HepG2 (cell line): ENCODE data around the gene NLRC5. TPM values are rescaled to one million over a fixed set of nuclear protein-coding genes. Genes with fewer than 3 reads are reported as not detected.

Source experiments
- ASH2L ChIP-seq: fragments of 300-600, 200-600 bp; sonication (generic); IDR thresholded peaks from 2 replicates; pipeline ENCODE4 v1.7.0; 2017; ENCODE audit warnings: low read depth, mild to moderate bottlenecking, moderate library complexity, mixed read lengths, low read length; ENCODE audit not compliant: insufficient read length
- MEF2D ChIP-seq: sonication (generic); formaldehyde crosslinking; IDR thresholded peaks from 2 replicates; pipeline ENCODE4 v1.5.1; 2020; ENCODE audit warnings: mild to moderate bottlenecking, missing genetic modification reagents
- PCBP2 ChIP-seq: fragments of 200-400 bp; formaldehyde crosslinking; optimal IDR thresholded peaks from 2 replicates; pipeline ENCODE3; 2018; ENCODE audit warnings: low read length, low read depth; ENCODE audit not compliant: poor library complexity, severe bottlenecking
- PHF5A ChIP-seq: IDR thresholded peaks from one replicate; pipeline ENCODE4 v1.6.1; 2018; ENCODE audit warnings: low read depth, missing genetic modification reagents; ENCODE audit not compliant: unreplicated experiment
- POLR2A ChIP-seq, 2 experiments: IDR thresholded peaks; 2 replicates each; pipeline ENCODE4 v1.6.1; 2011; ENCODE audit warnings: low read depth in 2 of 2, low read length in 2 of 2, mild to moderate bottlenecking in 1 of 2, moderate library complexity in 1 of 2; ENCODE audit not compliant: insufficient read depth in 1 of 2
- RAD21 ChIP-seq: fragments of 450-650 bp; formaldehyde crosslinking; IDR thresholded peaks from 2 replicates; pipeline ENCODE4 v1.5.0; 2020; ENCODE audit warnings: mild to moderate bottlenecking
- ZNF331 ChIP-seq: sonication (generic); formaldehyde crosslinking; IDR thresholded peaks from 2 replicates; pipeline ENCODE4 v1.4.0; 2020; ENCODE audit warnings: missing genetic modification reagents
- ZNF563 ChIP-seq: sonication (generic); formaldehyde crosslinking; IDR thresholded peaks from 2 replicates; pipeline ENCODE4 v1.8.0; 2022; ENCODE audit warnings: mild to moderate bottlenecking, moderate library complexity, missing genetic modification reagents
- ZNF577 ChIP-seq: sonication (generic); formaldehyde crosslinking; IDR thresholded peaks from 2 replicates; pipeline ENCODE4 v1.4.0; 2020; ENCODE audit warnings: mild to moderate bottlenecking, low read depth, missing genetic modification reagents, borderline replicate concordance
- ZNF724P ChIP-seq: sonication (generic); formaldehyde crosslinking; IDR thresholded peaks from 2 replicates; pipeline ENCODE4 v1.8.0; 2022; ENCODE audit warnings: missing genetic modification reagents, borderline replicate concordance
- ZNF891 ChIP-seq: sonication (generic); formaldehyde crosslinking; IDR thresholded peaks from 2 replicates; pipeline ENCODE4 v1.5.0; 2020; ENCODE audit warnings: mild to moderate bottlenecking, missing genetic modification reagents
- polyA plus RNA-seq, 8 experiments: library from polyadenylated mRNA; depleted of rRNA in 3 of 8; stranded (reverse) in 7 of 8; unstranded in 1 of 8; fragments of >200 nt; fragmentation: Illumina TruSeq in 4 of 8; extraction: Trizol in 4 of 8; gene quantifications; 2 replicates each; pipeline versions ENCODE4 v1.2.1 to v1.2.3, GENCODE V29; 2011 to 2016; ENCODE audit warnings: low read depth in 4 of 8, missing spikeins in 1 of 8, mixed read lengths in 1 of 8; ENCODE audit not compliant: insufficient read depth in 1 of 8
- total RNA-seq, 5 experiments: library from RNA; depleted of rRNA; stranded (reverse); fragments of >200 nt; fragmentation: Illumina TruSeq; extraction: Trizol; gene quantifications; 2 replicates each; pipeline ENCODE4 v1.2.3, GENCODE V29; 2016; ENCODE audit warnings: low read depth in 1 of 5
- TF ChIP-seq, protein P1 (sequence below): sonication (generic); formaldehyde crosslinking; conservative IDR thresholded peaks from 2 replicates; pipeline ENCODE4 v1.4.0; 2020; ENCODE audit warnings: missing genetic modification reagents
- TF ChIP-seq, protein P2 (sequence below): IDR thresholded peaks from 2 replicates; pipeline ENCODE4 v1.6.1; 2016; ENCODE audit warnings: missing genetic modification reagents, missing compliant biosample characterization
- TF ChIP-seq, protein P3 (sequence below): sonication (generic); formaldehyde crosslinking; IDR thresholded peaks from 2 replicates; pipeline ENCODE4 v1.4.0; 2020; ENCODE audit warnings: missing genetic modification reagents, mild to moderate bottlenecking, borderline replicate concordance
- TF ChIP-seq, protein P4 (sequence below): sonication (generic); formaldehyde crosslinking; IDR thresholded peaks from 2 replicates; pipeline ENCODE4 v1.4.0; 2020; ENCODE audit warnings: low read depth, mild to moderate bottlenecking, missing genetic modification reagents
- TF ChIP-seq, protein P5 (sequence below), 2 experiments: sonication (generic) in 1 of 2; formaldehyde crosslinking in 1 of 2; IDR thresholded peaks; 2 replicates each; pipeline versions ENCODE4 v1.4.0 to v1.6.1; 2018 to 2020; ENCODE audit warnings: missing genetic modification reagents in 2 of 2, borderline replicate concordance in 1 of 2, low read depth in 1 of 2, mild to moderate bottlenecking in 1 of 2, missing biosample characterization in 1 of 2

NLRC5 gene
- total and polyA plus RNA-seq, 2 of the 13 experiments (the other 11 are each of a cell fraction or from before 2014, with no cell fraction given) = 6.3 to 12.7 TPM

DNA sequence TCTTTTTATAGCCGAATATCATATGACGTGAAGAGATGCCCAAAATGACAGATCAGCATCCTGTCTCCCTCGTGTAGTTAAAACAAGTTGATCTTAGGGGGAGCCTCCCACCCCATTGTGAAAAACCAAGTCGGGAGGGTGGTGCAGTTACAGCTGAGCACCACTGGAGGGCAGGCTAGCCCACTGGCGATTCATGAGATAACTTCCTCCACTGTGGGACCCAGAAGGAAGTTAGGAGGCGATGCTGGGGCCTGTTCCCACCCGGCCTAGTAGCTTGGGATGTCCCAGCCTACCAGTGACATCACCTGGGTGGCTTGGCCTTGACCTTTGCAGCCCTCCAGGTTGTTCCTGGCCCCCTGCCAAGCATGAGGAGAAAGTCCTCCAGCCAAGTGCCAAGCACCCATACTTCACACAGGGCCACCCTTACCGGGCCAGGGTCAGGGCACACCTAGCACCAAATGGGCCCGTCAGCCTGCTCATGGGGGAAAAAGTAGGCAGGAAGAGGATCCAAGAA lies 95.0 kb downstream of the NLRC5 start (continued):
- TF ChIP-seq MEF2D (CRISPR knock-in tag) (0 out of 2 replicates have a peak, but pooled peaks have one; percentile 31), ZNF563 (CRISPR knock-in tag) (no peak), ZNF724P (peak; percentile 60; the same call in 1 of the 2 replicates), PCBP2 (no peak), RAD21 (CRISPR knock-in tag) (peak; percentile 88), POLR2A (IDR thresholded peaks at IDR 0.05; ENCODE audit: insufficient read depth in 1 of 2, low read depth in 2 of 2, low read length in 2 of 2) (no peak), ZNF891 (CRISPR knock-in tag) (0 out of 2 replicates have a peak, but pooled peaks have one; percentile 54), ZNF331 (CRISPR knock-in tag) (peak; percentile 52; the same call in 1 of the 2 replicates), ZNF577 (CRISPR knock-in tag) (no peak), ASH2L (peak; percentile 28), PHF5A (CRISPR knock-in tag) (no peak)
- TF ChIP-seq, protein P1, sequence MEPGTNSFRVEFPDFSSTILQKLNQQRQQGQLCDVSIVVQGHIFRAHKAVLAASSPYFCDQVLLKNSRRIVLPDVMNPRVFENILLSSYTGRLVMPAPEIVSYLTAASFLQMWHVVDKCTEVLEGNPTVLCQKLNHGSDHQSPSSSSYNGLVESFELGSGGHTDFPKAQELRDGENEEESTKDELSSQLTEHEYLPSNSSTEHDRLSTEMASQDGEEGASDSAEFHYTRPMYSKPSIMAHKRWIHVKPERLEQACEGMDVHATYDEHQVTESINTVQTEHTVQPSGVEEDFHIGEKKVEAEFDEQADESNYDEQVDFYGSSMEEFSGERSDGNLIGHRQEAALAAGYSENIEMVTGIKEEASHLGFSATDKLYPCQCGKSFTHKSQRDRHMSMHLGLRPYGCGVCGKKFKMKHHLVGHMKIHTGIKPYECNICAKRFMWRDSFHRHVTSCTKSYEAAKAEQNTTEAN (CRISPR knock-in tag) = no peak
- TF ChIP-seq, protein P2, sequence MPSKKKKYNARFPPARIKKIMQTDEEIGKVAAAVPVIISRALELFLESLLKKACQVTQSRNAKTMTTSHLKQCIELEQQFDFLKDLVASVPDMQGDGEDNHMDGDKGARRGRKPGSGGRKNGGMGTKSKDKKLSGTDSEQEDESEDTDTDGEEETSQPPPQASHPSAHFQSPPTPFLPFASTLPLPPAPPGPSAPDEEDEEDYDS = 0 out of 2 replicates have a peak, but pooled peaks have one; percentile 39
- TF ChIP-seq, protein P3, sequence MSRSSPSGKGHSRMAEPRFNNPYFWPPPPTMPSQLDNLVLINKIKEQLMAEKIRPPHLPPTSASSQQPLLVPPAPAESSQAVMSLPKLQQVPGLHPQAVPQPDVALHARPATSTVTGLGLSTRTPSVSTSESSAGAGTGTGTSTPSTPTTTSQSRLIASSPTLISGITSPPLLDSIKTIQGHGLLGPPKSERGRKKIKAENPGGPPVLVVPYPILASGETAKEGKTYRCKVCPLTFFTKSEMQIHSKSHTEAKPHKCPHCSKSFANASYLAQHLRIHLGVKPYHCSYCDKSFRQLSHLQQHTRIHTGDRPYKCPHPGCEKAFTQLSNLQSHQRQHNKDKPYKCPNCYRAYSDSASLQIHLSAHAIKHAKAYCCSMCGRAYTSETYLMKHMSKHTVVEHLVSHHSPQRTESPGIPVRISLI = no peak
- TF ChIP-seq, protein P4, sequence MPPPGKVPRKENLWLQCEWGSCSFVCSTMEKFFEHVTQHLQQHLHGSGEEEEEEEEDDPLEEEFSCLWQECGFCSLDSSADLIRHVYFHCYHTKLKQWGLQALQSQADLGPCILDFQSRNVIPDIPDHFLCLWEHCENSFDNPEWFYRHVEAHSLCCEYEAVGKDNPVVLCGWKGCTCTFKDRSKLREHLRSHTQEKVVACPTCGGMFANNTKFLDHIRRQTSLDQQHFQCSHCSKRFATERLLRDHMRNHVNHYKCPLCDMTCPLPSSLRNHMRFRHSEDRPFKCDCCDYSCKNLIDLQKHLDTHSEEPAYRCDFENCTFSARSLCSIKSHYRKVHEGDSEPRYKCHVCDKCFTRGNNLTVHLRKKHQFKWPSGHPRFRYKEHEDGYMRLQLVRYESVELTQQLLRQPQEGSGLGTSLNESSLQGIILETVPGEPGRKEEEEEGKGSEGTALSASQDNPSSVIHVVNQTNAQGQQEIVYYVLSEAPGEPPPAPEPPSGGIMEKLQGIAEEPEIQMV (CRISPR knock-in tag) = no peak
- TF ChIP-seq, protein P5, sequence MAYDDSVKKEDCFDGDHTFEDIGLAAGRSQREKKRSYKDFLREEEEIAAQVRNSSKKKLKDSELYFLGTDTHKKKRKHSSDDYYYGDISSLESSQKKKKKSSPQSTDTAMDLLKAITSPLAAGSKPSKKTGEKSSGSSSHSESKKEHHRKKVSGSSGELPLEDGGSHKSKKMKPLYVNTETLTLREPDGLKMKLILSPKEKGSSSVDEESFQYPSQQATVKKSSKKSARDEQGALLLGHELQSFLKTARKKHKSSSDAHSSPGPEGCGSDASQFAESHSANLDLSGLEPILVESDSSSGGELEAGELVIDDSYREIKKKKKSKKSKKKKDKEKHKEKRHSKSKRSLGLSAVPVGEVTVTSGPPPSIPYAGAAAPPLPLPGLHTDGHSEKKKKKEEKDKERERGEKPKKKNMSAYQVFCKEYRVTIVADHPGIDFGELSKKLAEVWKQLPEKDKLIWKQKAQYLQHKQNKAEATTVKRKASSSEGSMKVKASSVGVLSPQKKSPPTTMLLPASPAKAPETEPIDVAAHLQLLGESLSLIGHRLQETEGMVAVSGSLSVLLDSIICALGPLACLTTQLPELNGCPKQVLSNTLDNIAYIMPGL (CRISPR knock-in tag; IDR thresholded peaks at IDR 0.05; ENCODE audit: borderline replicate concordance in 1 of 2, low read depth in 1 of 2) = peak in 1 of 2 experiments; percentile 76; a peak in 1 of 4 replicates
